ENCODE data around the gene C4orf51.

The C4orf51 gene

DNA sequence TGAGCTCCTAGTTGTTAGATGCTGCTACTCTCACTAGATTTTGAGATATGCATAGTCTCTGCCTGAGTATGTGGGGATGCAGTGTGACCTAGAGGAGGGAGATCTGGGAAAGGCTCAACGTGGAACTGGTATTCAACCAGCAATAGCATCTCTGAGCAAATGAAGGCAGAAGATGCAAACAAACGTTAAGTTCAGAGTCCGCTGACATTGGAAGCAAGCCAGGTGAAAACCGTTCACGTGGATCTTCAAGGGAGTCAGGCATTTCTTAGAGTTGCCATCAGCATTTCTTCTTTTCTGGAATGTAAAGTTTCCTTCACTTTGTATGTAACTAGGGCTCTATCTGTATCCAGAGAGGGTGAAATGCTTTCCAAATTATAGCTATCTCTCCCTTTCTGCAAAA, 59.9 kb downstream of the C4orf51 start:
- H3K4me3 ChIP-seq (ENCODE audit: low read depth, low read length) = no peak overlapping the region
- no peak for DNase-seq (ENCODE audit: low read depth)

DNA sequence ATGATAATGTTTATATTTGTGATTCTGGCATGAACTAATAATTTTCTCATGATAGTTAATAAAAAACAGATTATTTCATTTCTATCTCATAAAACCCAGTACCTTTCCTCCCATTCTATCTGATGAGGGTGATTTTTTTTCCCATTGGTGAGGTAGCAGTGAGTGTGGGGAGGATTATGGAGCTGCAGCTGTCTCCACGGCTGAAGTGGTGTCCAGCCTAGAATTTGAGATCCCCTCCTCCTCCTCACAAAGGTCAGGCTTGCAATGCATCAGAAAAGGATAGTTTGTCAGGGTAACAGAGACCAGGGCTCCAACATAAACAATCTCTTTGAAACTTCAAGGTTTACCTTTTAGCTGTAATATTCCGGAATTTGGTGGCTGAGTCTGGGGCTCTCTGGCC, 60.9 kb downstream of the C4orf51 start:
- no peak for DNase-seq (ENCODE audit: low read depth)
- no peak overlapping the region for H3K4me3 ChIP-seq (ENCODE audit: low read depth, low read length)

DNA sequence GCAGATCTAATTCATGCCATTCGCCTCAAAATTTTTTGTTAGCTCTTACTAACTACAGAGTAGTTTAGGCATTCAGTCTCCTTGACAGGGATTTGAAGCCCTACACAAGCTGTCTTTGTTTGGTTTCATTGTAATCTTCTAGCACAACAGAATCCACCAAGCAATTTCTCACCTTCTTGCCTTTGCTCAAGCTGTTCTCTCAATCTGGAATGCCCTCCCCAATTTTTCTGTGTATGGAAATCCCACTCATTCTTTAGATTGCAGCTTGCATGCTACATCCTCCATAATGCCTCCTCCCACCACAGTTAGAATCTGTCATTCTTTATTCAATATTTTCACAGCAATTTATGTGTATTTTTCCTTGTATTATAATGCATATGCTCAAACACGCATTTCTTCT, 63.7 kb downstream of the C4orf51 start:
- DNase-seq (ENCODE audit: low read depth) = no peak
- H3K4me3 ChIP-seq (ENCODE audit: low read depth, low read length) = no peak overlapping the region

DNA sequence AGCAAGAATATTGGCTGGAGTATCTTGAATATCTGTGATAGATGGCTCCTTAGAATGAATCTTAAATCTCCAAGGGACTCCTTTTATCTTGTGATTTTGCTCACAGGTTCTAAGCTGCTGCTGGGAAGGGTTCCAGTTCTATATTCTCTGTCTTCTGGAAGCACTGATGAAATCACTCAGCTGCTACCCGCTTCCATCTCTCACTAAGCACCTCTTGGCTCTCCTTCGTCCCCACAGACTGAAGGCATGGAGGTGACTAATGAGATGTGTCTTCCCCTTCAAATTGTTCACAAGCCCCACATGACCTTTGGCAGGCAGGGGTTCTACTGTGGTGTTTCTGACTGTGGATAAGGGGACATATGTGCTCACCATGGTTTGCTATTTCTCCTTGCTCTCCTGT, 75.9 kb downstream of the C4orf51 start:
- DNase-seq (ENCODE audit: low read depth) = no peak

DNA sequence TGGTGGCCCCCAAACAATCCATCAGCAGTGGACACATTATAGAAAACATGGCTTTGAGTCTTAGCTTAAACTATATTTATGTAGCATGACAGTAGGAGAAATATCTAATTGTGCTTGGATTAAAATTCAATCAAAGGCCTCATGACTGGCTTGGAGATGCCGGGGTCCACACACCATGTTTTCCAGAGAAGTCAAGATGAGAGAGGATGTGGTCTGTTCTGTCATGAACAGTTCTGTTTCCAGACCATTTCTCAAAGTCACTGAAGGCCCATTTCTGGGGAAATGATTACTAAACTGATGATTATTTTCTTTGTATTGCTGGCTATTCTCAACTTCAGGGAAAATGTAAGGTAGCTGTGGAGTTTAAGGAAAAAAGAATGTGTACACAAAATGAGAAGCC, 76.3 kb downstream of the C4orf51 start:
- H3K4me3 ChIP-seq (ENCODE audit: low read depth, low read length) = no peak overlapping the region
- no peak for DNase-seq (ENCODE audit: low read depth)

More for the DNA sequence above, 75.9 kb downstream of the C4orf51 start:
- H3K4me3 ChIP-seq (ENCODE audit: low read depth, low read length) = no peak overlapping the region

DNA sequence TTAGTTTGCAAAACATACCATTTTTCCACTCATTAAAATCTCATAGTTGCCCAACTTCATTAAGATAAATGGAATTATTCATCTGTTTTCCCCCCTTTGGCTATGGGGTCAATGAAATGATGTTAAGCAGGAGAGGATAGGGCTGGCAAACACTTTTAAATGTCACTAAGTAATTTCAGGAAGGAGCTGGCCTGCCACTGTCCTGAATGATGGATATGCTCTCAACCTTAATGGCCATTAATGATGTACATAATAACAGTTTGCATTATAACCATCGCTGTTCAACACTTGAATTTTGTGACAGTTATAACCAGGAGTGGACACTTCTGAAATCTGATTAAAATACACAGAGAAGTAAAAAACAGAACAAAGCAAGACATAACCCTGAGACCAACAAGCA, 77.2 kb downstream of the C4orf51 start:
- no peak overlapping the region for H3K4me3 ChIP-seq (ENCODE audit: low read depth, low read length)
- DNase-seq (ENCODE audit: low read depth) = no peak

DNA sequence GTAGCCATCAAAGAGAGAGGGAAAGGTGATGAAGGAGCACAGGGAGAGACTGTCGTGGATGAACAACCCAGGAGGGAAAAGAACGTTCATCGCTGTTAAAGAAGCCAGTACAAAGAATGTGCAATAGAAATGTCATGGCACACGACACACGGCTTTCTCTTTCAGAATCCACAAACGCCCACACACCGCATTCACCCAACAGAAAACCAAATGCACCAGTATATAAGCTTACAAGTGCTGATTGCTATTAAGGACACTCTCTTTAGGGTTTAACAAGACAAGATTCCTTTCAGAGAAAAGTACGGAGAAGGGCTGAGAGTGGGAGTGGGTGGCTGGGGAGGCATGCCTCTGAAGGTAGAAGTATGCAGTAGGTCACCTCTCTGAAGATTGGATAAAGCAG, 80.2 kb downstream of the C4orf51 start:
- DNase-seq (ENCODE audit: low read depth) = no peak

GRCh38 chr4:145760961-145761929, 81.3 kb downstream of the C4orf51 start:
- DNase-seq (ENCODE audit: low read depth) = no peak
- H3K4me3 ChIP-seq (ENCODE audit: low read depth, low read length) = no peak overlapping the region

More for the DNA sequence above, 80.2 kb downstream of the C4orf51 start:
- no peak overlapping the region for H3K4me3 ChIP-seq (ENCODE audit: low read depth, low read length)

DNA sequence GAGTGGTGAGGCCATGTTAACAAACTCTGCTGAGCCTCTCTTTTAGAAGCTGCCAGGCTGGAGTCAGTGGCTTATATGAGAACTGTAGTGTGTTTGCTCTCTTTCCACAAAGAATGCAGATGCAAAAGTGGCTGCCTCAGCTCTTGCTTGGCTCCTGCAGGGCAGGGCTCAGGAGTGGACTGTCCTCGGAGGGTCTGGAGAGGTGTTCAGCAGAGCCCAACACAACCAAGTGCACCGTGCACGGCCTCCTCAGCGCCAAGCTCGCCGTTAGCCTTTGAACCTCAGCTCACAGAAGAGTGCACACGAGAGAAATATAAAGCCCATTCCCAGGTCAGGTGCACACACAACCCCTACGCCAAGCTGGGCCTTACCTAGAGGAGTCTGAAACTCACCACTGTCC, 82.8 kb downstream of the C4orf51 start:
- no peak overlapping the region for H3K4me3 ChIP-seq (ENCODE audit: low read depth, low read length)
- no peak for DNase-seq (ENCODE audit: low read depth)

DNA sequence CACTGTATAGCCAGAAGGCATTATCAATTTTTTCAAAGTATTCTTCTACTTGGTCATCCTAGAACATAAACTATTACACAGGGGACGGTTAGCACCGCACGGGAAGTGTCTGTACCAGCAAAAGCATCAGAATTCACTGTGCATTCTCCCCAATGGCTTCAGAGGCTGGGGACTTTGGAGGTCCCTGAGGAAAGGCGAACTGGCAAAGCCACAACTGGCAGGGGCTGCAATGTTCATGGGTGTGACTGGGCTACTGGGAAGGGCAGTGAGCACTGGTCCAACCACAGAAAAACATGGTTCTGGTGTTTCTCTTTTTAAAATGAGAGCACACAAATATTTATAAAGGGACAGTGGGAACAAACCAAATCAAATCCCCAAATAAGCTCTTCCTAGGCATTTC, 83.5 kb downstream of the C4orf51 start:
- no peak overlapping the region for H3K4me3 ChIP-seq (ENCODE audit: low read depth, low read length)
- DNase-seq (ENCODE audit: low read depth) = no peak

GRCh38 chr4:145766273-145766672, 86.3 kb downstream of the C4orf51 start:
- DNase-seq (ENCODE audit: low read depth) = no peak
- no peak overlapping the region for H3K4me3 ChIP-seq (ENCODE audit: low read depth, low read length)

- DNase-seq (ENCODE audit: low read depth) = no peak
- no peak overlapping the region for H3K4me3 ChIP-seq (ENCODE audit: low read depth, low read length)
These were observed 89.6 kb downstream of the C4orf51 start for GRCh38 chr4:145769450-145770037.

GRCh38 chr4:145770124-145770523, 90.2 kb downstream of the C4orf51 start:
- H3K4me3 ChIP-seq (ENCODE audit: low read depth, low read length) = no peak overlapping the region
- no peak for DNase-seq (ENCODE audit: low read depth)

DNA sequence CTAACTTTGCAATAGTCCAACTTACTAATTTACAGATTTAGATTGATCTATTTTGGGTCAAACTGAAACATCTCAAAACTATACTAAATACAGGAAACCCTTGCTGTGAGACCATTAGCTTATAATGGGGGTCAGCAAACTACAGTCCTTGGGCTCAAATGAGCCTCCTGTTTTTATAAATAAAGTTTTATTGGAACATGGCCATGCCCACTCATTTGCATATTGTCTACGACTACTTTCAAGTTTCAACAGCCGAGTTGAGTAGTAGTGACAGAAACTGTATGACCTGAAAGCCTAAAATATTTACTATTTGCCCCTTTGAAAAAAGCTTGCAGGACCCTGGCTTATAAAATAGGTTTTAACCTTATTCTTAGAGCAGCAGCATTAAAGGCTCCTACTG, 92.4 kb downstream of the C4orf51 start:
- no peak for DNase-seq (ENCODE audit: low read depth)
- no peak overlapping the region for H3K4me3 ChIP-seq (ENCODE audit: low read depth, low read length)

DNA sequence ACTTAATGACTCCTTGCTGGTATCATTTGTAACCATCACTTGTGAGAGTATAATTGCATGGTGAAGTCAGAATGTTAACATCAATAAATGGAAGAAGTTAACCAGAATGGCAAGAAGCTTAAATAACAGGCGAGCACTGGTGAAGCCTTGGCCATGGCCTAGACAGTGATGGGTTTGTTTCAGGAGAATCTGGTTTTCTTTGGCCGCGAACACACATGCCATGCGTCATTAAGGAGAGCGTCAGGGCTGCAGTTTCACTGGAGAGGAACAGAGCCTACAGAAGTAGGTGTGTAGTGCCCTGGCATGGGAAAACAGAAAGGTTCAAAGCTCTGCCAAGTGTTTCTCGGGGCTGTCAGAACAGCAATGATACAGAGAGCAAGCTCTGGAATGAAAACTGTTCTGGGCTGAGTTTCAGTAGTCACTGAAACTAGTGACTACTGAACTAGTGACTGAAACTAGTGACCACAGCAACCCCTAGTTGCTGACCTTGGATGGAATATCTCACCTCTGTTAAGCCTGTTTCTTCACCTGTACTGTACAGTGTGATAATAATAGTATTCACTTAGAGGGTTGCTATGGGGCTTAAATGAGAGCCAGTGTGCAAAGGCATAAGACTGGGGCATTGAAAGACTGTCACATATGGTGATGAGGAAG, 93.8 kb downstream of the C4orf51 start:
- DNase-seq (ENCODE audit: low read depth) = no peak

GRCh38 chr4:145774473-145774872, 94.5 kb downstream of the C4orf51 start:
- DNase-seq (ENCODE audit: low read depth) = no peak

More for the DNA sequence above, 93.8 kb downstream of the C4orf51 start:
- H3K4me3 ChIP-seq (ENCODE audit: low read depth, low read length) = no peak overlapping the region

DNA sequence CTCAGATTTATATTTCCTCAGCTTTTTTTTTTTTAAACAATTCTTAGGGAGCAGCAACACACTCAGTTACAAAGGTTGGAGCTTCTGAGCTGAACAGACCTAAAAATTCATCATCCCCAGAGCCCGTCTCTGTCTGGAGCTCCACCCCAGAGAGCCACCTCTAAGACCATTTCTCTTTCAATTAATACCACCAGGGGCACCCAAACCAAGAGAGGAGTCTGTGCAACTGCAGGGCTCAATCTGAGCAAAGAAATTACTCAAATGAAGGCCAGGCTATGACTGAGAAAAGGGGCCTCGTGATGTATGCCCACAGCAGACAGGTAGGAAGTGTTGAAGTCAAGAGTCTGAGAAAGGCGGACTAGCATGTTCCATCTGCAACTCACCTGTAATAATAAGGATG, 95.5 kb downstream of the C4orf51 start:
- H3K4me3 ChIP-seq (ENCODE audit: low read depth, low read length) = no peak overlapping the region
- no peak for DNase-seq (ENCODE audit: low read depth)

More at GRCh38 chr4:145774473-145774872, 94.5 kb downstream of the C4orf51 start:
- H3K4me3 ChIP-seq (ENCODE audit: low read depth, low read length) = no peak overlapping the region

DNA sequence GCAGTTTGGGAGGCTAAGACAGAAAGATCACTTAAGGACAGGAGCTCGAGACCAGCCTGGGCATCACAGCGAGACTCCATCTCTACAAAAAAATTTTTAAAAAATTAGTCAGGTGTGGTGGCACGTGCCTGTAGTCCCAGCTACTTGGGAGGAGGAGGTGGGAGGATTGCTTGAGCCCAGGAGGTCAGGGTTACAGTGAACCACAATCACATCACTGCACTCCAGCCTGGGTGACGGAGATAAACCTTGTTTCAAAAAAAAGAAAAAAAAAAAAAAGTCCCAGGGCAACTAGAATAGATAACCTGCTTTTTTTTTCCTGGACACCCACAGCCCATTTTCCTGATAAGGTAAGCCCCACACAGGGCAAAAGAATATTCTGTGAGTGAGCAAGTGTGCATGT, 96.3 kb downstream of the C4orf51 start:
- H3K4me3 ChIP-seq (ENCODE audit: low read depth, low read length) = no peak overlapping the region
- no peak for DNase-seq (ENCODE audit: low read depth)

- no peak for DNase-seq (ENCODE audit: low read depth)
- no peak overlapping the region for H3K4me3 ChIP-seq (ENCODE audit: low read depth, low read length)
These were observed 99.4 kb downstream of the C4orf51 start for GRCh38 chr4:145779319-145779801.

DNA sequence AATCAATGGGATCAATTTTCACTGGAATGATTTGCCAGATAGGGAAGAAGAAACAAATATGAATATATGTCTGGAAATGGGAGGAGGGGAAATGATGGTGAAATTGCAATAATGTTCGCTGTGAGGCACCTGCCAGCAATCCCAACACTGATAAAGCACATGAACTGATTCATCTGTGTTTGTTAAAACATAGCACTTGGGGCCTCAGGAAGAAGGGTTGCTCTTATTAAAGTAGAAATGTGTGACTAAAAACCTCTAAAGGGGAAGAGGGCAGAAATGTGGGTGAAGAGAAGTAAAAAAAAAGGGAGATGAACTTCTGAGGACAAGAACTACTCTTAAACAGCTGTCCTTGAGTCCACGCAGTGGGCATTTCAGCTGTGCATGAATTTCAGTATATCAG, 101.4 kb downstream of the C4orf51 start:
- no peak overlapping the region for H3K4me3 ChIP-seq (ENCODE audit: low read depth, low read length)
- DNase-seq (ENCODE audit: low read depth) = no peak

Data from skeletal muscle cell (primary cell).